DLD1 (cell line): ENCODE data around the gene RELB.
"Not testable (repeated sequence)": the region's sequence is repeated elsewhere in the genome, so short reads cannot be mapped to it uniquely, and the experiment has no call there.

Experiments
- in situ Hi-C: cut with HindIII; loops from 2 replicates; pipeline ENCODE4 v1.10.0; 2017; ENCODE audit warnings: low sequenced_read_pairs

Gene RELB

DNA sequence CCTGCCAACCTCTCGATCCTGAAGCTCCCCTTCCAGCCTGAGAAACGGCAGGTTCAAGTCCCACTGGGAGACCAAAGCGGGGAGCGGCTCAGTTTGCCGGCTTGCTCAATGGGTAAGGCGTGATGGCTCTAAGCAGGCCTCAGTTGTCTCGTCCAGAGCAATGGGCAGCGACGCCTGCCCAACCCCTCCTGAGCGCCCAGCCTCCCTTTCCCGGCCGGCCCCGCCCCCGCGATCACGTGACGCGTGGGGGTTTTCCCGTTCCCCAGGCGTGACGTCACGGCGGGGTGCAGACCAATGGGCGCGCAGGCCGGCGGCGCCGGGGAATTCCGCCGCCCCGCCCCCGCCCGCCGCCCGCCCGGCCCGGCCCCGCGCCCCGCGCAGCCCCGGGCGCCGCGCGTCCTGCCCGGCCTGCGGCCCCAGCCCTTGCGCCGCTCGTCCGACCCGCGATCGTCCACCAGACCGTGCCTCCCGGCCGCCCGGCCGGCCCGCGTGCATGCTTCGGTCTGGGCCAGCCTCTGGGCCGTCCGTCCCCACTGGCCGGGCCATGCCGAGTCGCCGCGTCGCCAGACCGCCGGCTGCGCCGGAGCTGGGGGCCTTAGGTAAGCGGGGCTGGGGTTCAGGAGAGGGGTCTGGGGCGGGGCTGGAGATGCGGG, at the start of gene RELB:
Gene RELB, plus strand, starts transcription at position 378 of the 653 bp plus-strand sequence. Its CDS starts 116 bp downstream, at position 494.
- in situ Hi-C loops = no loop called here

- in situ Hi-C loops = no loop called here
These were observed 47.0 kb upstream of the RELB start for GRCh38 chr19:44954278-44954648.

DNA sequence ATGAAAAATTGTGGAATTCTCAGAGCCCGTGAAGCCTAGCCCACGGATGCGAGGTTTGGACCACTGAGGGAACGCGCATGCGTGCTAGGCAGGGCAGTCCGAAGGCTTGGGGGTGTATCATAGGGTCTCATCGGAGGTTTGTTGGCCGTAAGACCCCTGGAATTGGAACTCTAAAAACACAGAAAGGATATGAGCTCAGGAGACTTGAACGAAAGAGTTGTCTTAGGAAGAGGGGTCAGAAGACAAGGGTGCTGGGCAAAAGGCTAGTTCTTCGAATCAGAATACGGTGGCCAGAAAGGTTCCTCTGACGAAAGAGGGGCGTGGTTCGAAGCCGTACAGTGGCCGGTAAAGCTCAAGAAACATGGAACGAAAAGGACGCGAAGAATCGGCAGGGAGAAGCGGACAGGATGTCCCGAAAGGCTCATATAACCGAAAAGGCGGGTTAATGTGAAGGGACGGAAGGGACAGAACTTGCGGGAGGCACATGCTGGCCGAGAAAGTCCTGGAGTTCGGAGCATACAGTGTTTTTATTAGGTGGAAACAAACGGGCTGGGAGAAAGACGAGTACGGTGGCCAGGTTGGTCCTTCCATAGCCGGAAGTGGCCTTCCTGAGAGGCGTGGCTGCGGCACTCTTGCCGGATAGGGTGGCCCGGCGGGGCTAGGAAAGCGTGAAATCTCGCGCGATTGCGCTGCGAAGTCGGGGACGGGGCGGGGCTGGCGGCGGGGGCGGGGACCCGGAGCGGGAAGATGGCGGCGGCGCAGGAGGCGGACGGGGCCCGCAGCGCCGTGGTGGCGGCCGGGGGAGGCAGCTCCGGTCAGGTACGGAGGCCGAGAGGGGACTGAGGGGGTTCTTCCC, 46.4 kb upstream of the RELB start, which contains the start of gene CLPTM1:
Gene CLPTM1, plus strand, starts transcription at position 732 of the 856 bp plus-strand sequence. Its CDS starts 16 bp downstream, at position 748.
- in situ Hi-C loops = no loop called here

- in situ Hi-C loops = no loop called here
These were observed 45.5 kb upstream of the RELB start for GRCh38 chr19:44955505-44956439.

DNA sequence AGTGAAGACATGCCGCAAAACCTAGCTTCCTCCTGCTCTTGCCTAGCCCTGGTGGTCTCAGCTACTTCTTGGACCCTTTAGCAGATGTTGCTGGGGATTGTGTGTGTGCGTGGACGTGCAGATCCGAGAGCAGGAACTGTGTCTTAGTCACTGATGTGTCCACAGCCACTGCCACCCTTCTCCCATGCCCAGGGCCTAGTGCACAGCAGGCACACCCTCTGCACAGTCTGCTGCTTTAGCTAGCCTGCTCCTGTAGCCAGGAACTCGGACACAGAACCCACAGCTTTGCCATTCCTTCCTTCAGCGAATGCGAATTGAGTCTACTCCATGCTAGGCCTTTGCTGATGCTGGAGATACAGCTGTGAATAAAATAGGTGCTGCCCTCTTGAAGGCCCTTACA, 43.7 kb upstream of the RELB start:
- in situ Hi-C loops = no loop called here

DNA sequence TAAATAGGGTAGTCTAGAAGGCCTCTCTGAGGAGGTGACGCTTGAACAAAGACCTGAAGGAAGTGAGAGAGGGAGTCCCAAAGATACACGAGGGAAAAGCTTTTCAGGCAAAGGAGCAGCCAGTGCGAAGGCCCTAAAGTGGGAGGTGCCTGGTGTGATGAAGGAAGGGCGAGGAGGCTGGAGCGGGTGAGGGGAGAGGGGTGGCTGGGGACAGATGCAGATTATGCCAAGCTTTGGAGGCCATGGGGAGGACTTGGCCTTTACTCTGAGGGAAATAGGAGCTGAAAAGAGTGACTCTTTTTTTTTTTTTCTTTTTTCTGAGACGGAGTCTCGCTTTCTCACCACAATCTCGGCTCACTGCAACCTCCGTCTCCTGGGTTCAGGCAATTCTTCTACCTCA, 43.2 kb upstream of the RELB start:
- in situ Hi-C loops = no loop called here

GRCh38 chr19:44959691-44960090, 41.6 kb upstream of the RELB start:
- in situ Hi-C loops = no loop called here

GRCh38 chr19:44960906-44961728, 40.1 kb upstream of the RELB start:
- in situ Hi-C loops = no loop called here

GRCh38 chr19:44961821-44962220, 39.4 kb upstream of the RELB start:
- in situ Hi-C loops = no loop called here

DNA sequence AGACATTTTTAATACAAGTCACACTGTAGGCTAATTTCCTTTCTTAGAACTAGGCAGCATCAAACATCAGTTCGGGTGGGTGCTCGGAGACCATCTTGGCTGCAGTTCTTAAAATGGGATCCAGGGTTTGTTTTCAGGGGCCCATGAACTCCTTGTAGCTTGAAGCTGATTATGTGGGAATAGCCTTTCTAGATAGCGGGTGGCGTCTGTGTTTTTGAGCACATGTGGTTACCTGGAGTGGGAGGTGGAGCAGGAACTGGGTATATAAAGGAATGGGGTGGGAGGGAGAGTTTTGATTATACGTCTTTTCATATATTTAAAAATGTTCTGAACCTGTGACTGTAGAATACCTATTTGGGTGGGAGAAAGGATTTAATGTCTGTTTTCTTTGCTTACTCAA, 33.1 kb upstream of the RELB start:
- in situ Hi-C loops = no loop called here

DNA sequence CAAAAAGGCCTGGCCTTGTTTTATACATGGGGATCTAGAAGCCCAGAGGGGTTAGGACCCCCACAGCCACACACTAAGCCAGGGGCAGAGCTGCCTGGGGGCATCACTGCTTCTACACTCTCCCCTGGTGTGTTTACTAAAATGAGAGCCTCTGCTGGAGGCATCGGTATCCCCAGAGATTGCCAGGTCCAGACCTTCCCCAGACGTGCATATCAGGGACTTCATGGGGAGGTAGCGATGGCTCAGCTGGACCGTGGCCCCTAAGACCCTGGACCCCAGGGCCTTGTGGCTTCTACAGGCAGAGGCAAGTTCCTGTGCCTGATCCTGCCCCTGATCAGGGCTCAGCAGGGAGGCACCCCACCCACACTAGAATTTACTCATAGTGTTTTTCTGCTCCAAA, 32.6 kb upstream of the RELB start:
- in situ Hi-C loops = no loop called here

DNA sequence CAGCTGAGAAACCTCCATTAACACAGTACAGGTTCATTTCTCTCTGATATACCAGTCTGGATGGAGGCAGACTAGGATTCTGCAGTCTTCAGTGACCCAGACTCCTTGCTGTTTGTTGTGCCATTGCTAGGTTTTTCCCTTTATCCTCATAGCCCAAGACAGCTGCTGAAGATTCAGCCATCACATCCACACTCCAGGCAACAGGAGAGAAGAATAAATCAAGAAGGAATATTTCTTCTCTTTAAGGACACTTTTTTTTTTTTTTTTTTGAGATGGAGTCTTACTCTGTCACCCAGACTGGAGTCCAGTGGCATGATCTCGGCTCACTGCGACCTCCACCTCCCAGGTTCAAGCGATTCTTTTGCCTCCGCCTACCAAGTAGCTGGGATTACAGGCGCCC, 31.8 kb upstream of the RELB start:
- in situ Hi-C loops = no loop called here

- in situ Hi-C loops = not testable (repeated sequence)
These were observed 29.8 kb upstream of the RELB start for GRCh38 chr19:44971451-44971850.

DNA sequence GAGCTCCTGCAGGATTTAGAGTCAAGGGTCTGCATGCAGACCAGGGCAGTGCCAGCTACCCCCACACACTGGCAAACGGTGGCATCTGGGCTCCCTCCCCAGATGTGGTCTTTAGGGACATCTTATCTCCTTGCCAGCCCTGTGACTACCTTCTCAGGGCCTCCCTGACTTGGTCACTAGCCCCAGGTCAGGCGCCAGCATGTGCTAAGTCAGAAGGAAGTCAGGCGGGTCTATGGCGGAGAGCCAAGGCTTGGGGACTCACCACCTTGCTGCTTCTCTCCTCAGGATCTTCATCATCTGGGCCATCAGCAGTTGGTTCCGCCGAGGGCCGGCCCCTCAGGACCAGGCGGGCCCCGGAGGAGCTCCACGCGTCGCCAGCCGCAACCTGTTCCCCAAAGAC, 28.5 kb upstream of the RELB start:
- in situ Hi-C loops = no loop called here

- in situ Hi-C loops = no loop called here
These were observed 27.1 kb upstream of the RELB start for GRCh38 chr19:44973982-44974735.

DNA sequence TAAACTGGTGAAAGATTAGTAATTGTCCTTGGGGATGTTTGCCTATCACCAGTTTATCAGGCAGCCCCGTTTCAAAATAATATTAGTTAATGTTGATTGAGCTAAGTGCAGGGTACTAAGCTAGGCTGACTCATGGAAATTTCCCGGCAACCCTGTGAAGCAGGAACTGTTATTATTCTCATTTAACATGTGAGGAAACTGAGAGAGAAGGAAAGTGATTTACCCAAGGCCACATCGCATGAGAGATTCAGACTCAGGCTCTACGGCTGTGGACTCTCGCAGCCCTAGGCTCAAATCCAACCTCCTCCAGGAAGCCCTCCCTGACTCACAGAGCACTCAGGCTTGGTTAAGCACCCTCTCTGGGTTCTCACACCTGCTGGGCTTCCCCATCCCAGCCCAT, 26.4 kb upstream of the RELB start:
- in situ Hi-C loops = no loop called here

GRCh38 chr19:44975444-44975843, 25.8 kb upstream of the RELB start:
- in situ Hi-C loops = no loop called here

- in situ Hi-C loops = no loop called here
These were observed 17.3 kb upstream of the RELB start for GRCh38 chr19:44984005-44984404.

GRCh38 chr19:44985445-44985844, 15.8 kb upstream of the RELB start:
- in situ Hi-C loops = no loop called here

- in situ Hi-C loops = no loop called here
These were observed 14.9 kb upstream of the RELB start for GRCh38 chr19:44986389-44986788.
